Esophagus squamous epithelium (tissue), 5 donors: ENCODE results near the gene GALNT14. TPM values are rescaled to one million over a fixed set of nuclear protein-coding genes. Genes with fewer than 3 reads are reported as not detected.

Experiments used
- DNase-seq: peaks from one replicate; lab custom pipeline; 2025; lab: John Stamatoyannopoulos, UW
- H3K27ac ChIP-seq, 4 donors: fragments of 200-600 bp; sonication (generic); one replicate each; pipeline ENCODE4 v1.5.1; 2016 to 2019; ENCODE audit warnings: mild to moderate bottlenecking in 1 of 4
- H3K27me3 ChIP-seq, 4 donors: fragments of 200-600 bp; sonication (generic); 1 replicate in 3 of 4; 2 replicates in 1 of 4; pipeline versions ENCODE4 v1.5.1 to v1.6.0; 2017 to 2021; ENCODE audit warnings: antibody characterized with exemption in 1 of 4
- H3K36me3 ChIP-seq, 3 donors: fragments of 200-600 bp; sonication (generic); one replicate each; pipeline ENCODE4 v1.5.1; 2016 to 2019
- H3K4me1 ChIP-seq, 3 donors: fragments of 200-600 bp; sonication (generic); one replicate each; pipeline ENCODE4 v1.5.1; 2017 to 2019
- H3K4me3 ChIP-seq, 4 donors: fragments of 200-600 bp; sonication (generic); 1 replicate in 3 of 4; 2 replicates in 1 of 4; pipeline ENCODE4 v1.5.1; 2016 to 2019; ENCODE audit warnings: mild to moderate bottlenecking in 2 of 4, moderate library complexity in 1 of 4
- H3K9me3 ChIP-seq, 3 donors: fragments of 200-600 bp; sonication (generic); one replicate each; pipeline ENCODE4 v1.5.1; 2016 to 2019
- CTCF ChIP-seq, 6 experiments: fragments of 450-650 bp in 4 of 6; fragments of 200-600 bp in 2 of 6; sonication (generic) in 2 of 6; IDR thresholded peaks; one replicate each; pipeline ENCODE4 v1.5.1; 2016 to 2019; ENCODE audit warnings: antibody characterized with exemption in 6 of 6, mild to moderate bottlenecking in 4 of 6, moderate library complexity in 4 of 6
- POLR2A ChIP-seq, 4 donors: fragments of 450-650 bp; IDR thresholded peaks; one replicate each; pipeline ENCODE4 v1.6.1; 2017; ENCODE audit warnings: antibody characterized with exemption in 4 of 4, mild to moderate bottlenecking in 4 of 4, moderate library complexity in 3 of 4
- WGBS, 2 donors: methylation state at CpG; one replicate each; pipeline ENCODE4 v1.1.5; 2018; 5-methylcytosine and 5-hydroxymethylcytosine counted together
- intact Hi-C: fragments of 100-400 bp; cut with DNase I; formaldehyde crosslinking; loops from one replicate; pipeline ENCODE4 v1.15.0; 2022
- total RNA-seq, 4 donors: library from RNA; depleted of rRNA; stranded (reverse); fragments of >200 nt; gene quantifications; one replicate each; pipeline ENCODE4 v1.1.0, GENCODE V29; 2016
- donor health status: DM: yes; HTN: yes; CAD: no.

The GALNT14 gene
- total RNA-seq, 4 donors from 2014 or later = 18.6 to 29.0 (median 21.3) TPM

- H3K27ac ChIP-seq = no peak overlapping the region
- TF ChIP-seq POLR2A (IDR thresholded peaks at IDR 0.05) (no peak), CTCF (IDR thresholded peaks at IDR 0.05) (no peak)
- peaks cover 0 to 4% (median 0%) of the 10 kb centered on the region in 3 donors for H3K36me3 ChIP-seq
- H3K4me1 ChIP-seq = no peaks in the 10 kb centered on the region
- no peak for DNase-seq
- intact Hi-C loops = no loop called here
- H3K27me3 ChIP-seq = no peaks in the 10 kb centered on the region
- no peaks in the 10 kb centered on the region for H3K9me3 ChIP-seq
- H3K4me3 ChIP-seq = no peak overlapping the region
- WGBS, 2 donors = 71 to 100% methylated on average over 1 to 2 of the region's 2 CpGs
Observed at GRCh38 chr2:30950339-30950738, 187.9 kb downstream of the GALNT14 start.

- WGBS, 2 donors = 64 to 84% methylated on average over 4 of the region's 4 CpGs
- Histone ChIP-seq H3K27me3 (no peaks in the 10 kb centered on the region), H3K36me3 (peaks cover 0 to 4% (median 0%) of the 10 kb centered on the region in 3 donors), H3K4me1 (no peaks in the 10 kb centered on the region), H3K9me3 (no peaks in the 10 kb centered on the region), H3K4me3 (no peak overlapping the region), H3K27ac (no peak overlapping the region)
- no peak for DNase-seq
- TF ChIP-seq CTCF (IDR thresholded peaks at IDR 0.05) (no peak), POLR2A (IDR thresholded peaks at IDR 0.05) (no peak)
- intact Hi-C loops = no loop called here
Observed at GRCh38 chr2:30949435-30949834, 188.8 kb downstream of the GALNT14 start.

DNA sequence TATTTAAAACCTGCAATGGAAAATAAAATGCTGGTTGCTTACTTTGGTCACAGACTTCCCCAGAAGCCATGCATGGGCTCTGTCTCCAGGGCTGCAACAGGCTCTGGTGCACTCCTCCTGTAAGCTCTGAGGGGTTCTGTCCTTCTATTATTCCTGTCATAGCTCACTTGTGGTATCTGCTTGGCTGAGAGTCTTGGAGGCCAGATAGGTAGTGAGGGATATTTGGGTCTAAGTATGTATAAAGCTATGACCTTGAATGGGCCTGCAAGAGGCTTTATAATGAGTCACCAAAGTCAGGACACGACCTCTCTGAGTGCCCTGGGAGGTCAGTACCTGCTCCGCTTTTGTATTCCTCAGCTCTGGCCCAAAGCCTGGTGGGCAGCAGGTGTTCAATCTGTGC lies 189.4 kb downstream of the GALNT14 start:
- WGBS, 2 donors = no CpG with 5 or more reads among the region's 2 CpGs

GRCh38 chr2:30948130-30948529 lies 190.1 kb downstream of the GALNT14 start:
- intact Hi-C loops = no loop called here
- peaks cover 0 to 7% (median 0%) of the 10 kb centered on the region in 3 donors for H3K36me3 ChIP-seq
- H3K4me3 ChIP-seq = no peak overlapping the region
- H3K27ac ChIP-seq = no peak overlapping the region
- no peaks in the 10 kb centered on the region for H3K4me1 ChIP-seq
- 80 to 100% methylated on average over 1 of the region's 1 CpG for whole genome bisulfite sequencing, 2 donors
- no peaks in the 10 kb centered on the region for H3K27me3 ChIP-seq
- no peaks in the 10 kb centered on the region for H3K9me3 ChIP-seq
- DNase-seq = no peak
- TF ChIP-seq CTCF (IDR thresholded peaks at IDR 0.05) (no peak), POLR2A (IDR thresholded peaks at IDR 0.05) (no peak)

More for the DNA sequence above, 189.4 kb downstream of the GALNT14 start:
- no peaks in the 10 kb centered on the region for H3K4me1 ChIP-seq
- no peak for TF ChIP-seq CTCF (IDR thresholded peaks at IDR 0.05)
- no peak for TF ChIP-seq POLR2A (IDR thresholded peaks at IDR 0.05)
- intact Hi-C loops = no loop called here
- no peaks in the 10 kb centered on the region for H3K9me3 ChIP-seq
- no peak for DNase-seq
- H3K36me3 ChIP-seq = peaks cover 0 to 7% (median 0%) of the 10 kb centered on the region in 3 donors
- no peak overlapping the region for H3K4me3 ChIP-seq
- no peaks in the 10 kb centered on the region for H3K27me3 ChIP-seq
- H3K27ac ChIP-seq = no peak overlapping the region

DNA sequence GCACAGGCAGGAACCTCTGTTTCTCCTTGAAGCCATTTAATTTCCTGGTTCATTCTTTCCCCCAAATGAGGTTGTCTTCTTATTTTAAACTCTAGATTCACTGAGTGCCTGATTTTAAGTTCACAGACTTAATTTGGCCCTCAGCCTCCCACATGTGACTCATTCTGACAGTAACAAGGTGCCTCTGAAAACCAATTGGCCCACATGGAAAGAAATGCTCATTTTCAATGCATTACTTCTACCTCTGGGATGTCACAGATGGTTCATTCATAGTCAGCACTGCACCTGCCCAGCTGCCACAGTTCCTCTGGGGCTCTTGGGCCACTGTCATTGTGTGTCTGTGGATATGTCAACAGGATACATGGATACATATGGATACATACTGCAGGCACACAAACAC lies 190.6 kb downstream of the GALNT14 start:
- Histone ChIP-seq H3K9me3 (no peaks in the 10 kb centered on the region), H3K4me1 (no peaks in the 10 kb centered on the region), H3K36me3 (peaks cover 0 to 7% (median 0%) of the 10 kb centered on the region in 3 donors), H3K27ac (no peak overlapping the region), H3K27me3 (no peaks in the 10 kb centered on the region), H3K4me3 (no peak overlapping the region)
- DNase-seq = no peak
- TF ChIP-seq POLR2A (IDR thresholded peaks at IDR 0.05) = no peak
- no peak for TF ChIP-seq CTCF (IDR thresholded peaks at IDR 0.05)
- intact Hi-C loops = no loop called here
